Coronary artery (tissue), 2 donors: Measurements from ENCODE around the gene BRAF.
A peak's percentile ranks its signal among the peaks of the same experiment; 100 is the strongest.

ENCODE experiments used
- DNase-seq: peaks from one replicate; pipeline ENCODE4 v3.0.0-alpha.2; 2017; ENCODE audit warnings: low spot score
- H3K27ac ChIP-seq, 2 donors: fragments of 200-600 bp; sonication (generic); one replicate each; pipeline ENCODE4 v1.5.1; 2016 to 2019
- H3K4me3 ChIP-seq: fragments of 200-600 bp; sonication (generic); 2 replicates; pipeline ENCODE4 v1.5.1; 2016; ENCODE audit warnings: mild to moderate bottlenecking, moderate library complexity
- TF ChIP-seq, protein P1 (sequence below): fragments of 200-600 bp; sonication (generic); IDR thresholded peaks from one replicate; pipeline ENCODE4 v1.5.1; 2019; ENCODE audit warnings: antibody characterized with exemption

Gene BRAF

DNA sequence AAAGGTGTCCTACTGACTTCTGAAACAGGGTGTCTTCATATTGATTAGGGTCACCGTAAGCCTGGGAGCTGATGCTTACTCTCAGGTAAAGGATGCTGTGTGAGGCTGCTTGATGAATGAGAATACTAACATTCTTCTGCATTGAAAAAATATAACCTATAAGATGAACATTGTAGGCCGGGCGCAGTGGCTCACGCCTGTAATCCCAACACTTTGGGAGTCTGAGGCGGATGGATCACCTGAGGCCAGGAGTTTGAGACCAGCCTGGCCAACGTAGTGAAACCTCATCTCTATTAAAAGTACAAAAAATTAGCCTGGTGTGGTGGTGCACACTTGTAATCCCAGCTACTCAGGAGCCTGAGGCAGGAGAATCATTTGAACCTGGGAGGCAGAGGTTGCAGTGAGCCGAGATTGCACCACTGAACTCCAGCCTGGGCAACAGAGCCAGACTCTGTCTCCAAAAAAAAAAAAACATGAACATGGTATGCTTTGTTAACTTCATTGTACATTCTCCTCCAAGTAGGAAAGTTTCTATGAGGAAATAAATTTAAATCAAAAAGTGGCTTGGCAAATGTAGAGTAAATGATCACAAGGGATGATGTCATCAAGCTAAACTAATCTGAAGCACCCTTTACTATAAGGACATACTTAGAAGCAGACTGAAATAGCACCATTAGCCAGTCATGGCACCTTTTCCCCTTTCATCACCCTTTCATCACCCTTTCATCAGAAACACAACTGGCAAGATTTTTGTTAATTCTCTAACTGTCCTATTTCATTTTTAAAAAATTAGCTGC is 1.5 kb upstream of the BRAF start:
- no peak for DNase-seq
- peak overlapping the region; percentile 84 for H3K4me3 ChIP-seq

GRCh38 chr7:140924019-140924820 is 509 bp downstream of the BRAF start:
- Histone ChIP-seq H3K27ac (peak overlapping the region; percentile 95 to 98), H3K4me3 (peak overlapping the region; percentile 84)
- peak; percentile 83 for DNase-seq
- TF ChIP-seq, protein P1, sequence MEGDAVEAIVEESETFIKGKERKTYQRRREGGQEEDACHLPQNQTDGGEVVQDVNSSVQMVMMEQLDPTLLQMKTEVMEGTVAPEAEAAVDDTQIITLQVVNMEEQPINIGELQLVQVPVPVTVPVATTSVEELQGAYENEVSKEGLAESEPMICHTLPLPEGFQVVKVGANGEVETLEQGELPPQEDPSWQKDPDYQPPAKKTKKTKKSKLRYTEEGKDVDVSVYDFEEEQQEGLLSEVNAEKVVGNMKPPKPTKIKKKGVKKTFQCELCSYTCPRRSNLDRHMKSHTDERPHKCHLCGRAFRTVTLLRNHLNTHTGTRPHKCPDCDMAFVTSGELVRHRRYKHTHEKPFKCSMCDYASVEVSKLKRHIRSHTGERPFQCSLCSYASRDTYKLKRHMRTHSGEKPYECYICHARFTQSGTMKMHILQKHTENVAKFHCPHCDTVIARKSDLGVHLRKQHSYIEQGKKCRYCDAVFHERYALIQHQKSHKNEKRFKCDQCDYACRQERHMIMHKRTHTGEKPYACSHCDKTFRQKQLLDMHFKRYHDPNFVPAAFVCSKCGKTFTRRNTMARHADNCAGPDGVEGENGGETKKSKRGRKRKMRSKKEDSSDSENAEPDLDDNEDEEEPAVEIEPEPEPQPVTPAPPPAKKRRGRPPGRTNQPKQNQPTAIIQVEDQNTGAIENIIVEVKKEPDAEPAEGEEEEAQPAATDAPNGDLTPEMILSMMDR: peak; percentile 16

More for the DNA sequence above, 1.5 kb upstream of the BRAF start:
- TF ChIP-seq, protein P1: no peak
- H3K27ac ChIP-seq: no peak overlapping the region

DNA sequence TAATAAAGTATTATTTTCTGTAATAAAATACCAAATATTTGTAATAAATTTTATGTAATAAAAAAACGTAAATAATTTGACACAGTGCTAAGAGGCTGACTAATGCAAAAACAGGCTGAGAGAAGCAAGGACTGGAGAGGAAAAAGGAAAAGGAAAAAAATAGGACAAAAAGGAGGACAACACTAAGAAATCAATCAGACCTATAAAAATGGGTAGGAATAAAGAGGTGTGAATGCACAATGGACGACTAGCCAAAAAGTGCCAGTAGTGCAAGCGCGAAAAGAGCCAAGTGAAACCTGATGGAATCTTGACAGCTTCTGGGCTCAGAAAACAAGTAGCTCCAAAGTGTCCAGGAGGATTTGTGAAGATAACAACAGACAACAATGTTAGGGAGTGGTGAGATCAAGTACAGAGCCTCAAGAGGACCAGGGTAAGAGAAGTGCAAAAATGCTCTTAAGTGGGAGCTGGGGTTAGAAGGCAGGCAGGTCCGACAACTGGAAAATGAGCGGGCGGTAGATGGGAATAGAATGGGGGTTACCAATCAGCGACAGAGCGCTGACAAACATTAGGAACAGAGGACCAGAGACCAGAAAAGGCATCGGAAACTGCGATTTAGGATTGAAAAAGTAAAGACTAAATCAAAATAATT is 1.2 kb downstream of the BRAF start:
- no peak for DNase-seq
- Histone ChIP-seq H3K27ac (peak overlapping the region; percentile 95 to 98), H3K4me3 (peak overlapping the region; percentile 84)
- TF ChIP-seq, protein P1: no peak

DNA sequence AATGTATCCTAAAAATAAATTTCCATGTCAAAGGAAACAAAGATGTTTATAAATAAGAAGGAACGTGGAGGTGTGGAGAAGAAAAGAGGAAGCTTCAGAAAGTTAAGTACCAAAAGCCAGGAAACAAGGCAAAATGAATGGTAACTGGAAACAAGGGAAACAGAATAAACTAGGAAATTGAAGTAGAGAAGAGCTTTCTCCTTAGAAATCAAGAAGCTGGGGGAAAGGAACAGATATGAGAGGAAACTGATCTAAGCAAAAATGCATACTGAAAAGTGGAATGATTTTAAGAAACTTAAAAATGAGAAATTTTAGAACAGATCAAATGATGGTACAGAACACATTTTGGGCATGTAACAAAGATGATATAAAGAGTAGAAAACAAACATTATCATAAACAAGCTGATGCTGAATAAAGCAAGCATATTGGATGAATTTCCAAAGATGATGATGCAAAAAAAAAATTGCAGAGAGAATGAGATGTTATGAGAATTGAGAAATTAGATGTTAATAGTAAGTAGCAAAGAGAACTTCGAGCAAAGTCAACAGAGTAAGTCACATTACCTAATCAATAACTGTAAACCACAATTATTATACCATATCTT is 1.9 kb downstream of the BRAF start:
- no peak overlapping the region for H3K27ac ChIP-seq
- DNase-seq: no peak
- peak overlapping the region; percentile 84 for H3K4me3 ChIP-seq
- TF ChIP-seq, protein P1: no peak

GRCh38 chr7:140920745-140921144 is 4.0 kb downstream of the BRAF start:
- H3K4me3 ChIP-seq: no peak overlapping the region
- TF ChIP-seq, protein P1: no peak
- no peak for DNase-seq
- no peak overlapping the region for H3K27ac ChIP-seq

DNA sequence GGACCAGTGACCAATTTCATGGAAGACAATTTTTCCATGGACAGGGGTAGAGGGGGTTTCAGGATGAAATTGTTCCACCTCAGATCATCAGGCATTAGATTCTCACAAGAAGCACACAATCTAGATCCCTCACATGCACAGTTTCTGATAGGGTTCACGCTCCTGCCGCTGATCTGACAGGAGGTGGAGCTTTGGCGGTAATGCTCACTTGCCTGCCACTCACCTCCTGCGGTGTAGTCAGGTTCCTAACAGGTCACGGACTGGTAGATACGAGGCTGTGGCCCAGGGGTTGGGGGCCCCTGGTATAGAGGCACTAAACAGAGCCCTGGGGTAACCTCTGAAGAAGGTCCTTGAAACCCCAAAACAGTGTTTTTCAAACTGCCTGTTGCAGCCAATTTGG is 6.5 kb downstream of the BRAF start:
- TF ChIP-seq, protein P1: no peak
- no peak for DNase-seq
- Histone ChIP-seq H3K4me3 (no peak overlapping the region), H3K27ac (no peak overlapping the region)
